ENCODE results near the gene IL17B. TPM values are rescaled to one million over a fixed set of nuclear protein-coding genes. Genes with fewer than 3 reads are reported as not detected.

IL17B gene
- total RNA-seq, 2 experiments from 2014 or later: not detected

DNA sequence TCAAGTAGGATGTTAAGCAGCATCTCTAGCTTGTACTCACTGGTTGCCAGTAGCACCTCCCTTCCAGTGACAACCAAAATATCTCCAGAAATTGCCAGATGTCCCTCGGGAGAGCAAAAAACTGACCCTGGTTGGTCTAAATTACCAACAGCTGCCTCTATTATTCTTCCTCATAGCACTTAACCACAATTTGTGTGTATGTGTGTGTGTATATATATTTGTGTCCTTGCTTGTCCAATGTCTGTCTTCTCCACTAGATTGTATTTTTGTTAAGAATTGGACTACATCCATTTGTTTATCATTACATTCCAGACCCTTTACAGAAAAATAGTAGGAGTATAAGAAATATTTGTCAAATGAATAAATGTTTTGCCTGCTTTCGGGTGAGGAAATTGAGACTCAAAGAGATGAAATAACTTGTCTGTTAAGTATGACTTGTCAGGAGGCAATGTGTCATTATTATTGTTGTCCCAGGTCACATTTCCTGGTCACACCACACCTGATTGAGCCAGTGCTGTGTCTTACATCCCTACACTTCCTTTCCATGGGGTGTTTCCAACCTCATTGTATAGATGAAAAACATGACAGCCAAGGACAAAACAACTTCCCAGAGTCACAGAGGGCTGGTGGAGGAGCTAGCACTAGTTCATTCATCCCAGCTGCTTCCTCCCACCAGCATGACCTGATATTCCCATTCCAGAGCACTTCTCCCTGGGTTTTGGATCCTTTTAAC, 45.2 kb downstream of the IL17B start:
- H2AFZ ChIP-seq (ENCODE audit: low read length): no peak overlapping the region
- no TSS peak for BruUV-seq (replicated peaks)
- H3K4me1 ChIP-seq (ENCODE audit: insufficient read depth, low read length, poor library complexity, severe bottlenecking): no peaks in the 10 kb centered on the region
- no peaks in the 10 kb centered on the region for H4K20me1 ChIP-seq (ENCODE audit: insufficient read depth, low read length)
- no peak overlapping the region for H3K27ac ChIP-seq (ENCODE audit: low read depth, low read length, poor library complexity, severe bottlenecking)
- intact Hi-C loops (cut with micrococcal nuclease; ENCODE audit: unreplicated experiment): no loop called here
- H3K4me3 ChIP-seq (ENCODE audit: low read depth, low read length, poor library complexity, severe bottlenecking): no peak overlapping the region
- no peaks in the 10 kb centered on the region for H3K79me2 ChIP-seq (ENCODE audit: insufficient read depth, low read depth, low read length)
- POLR2A ChIA-PET: interaction anchor here (0.6 to 1.9 kb wide), 3 partner anchors 9 to 226 kb away, joined by 3 to 4 read pairs (median 3); no protein-coding TSS in a partner anchor
- CTCF ChIA-PET (ENCODE audit: unreplicated experiment): interaction anchor here (0.6 kb wide), 1 partner anchor 12 kb away, joined by 3 read pairs; no protein-coding TSS in a partner anchor
- DNase-seq (ENCODE audit: low spot score): no peak
- no peaks in the 10 kb centered on the region for H3K9me3 ChIP-seq (ENCODE audit: low read length)
- no peak overlapping the region for H3K4me2 ChIP-seq (ENCODE audit: low read length)
- no peaks in the 10 kb centered on the region for H3K36me3 ChIP-seq (ENCODE audit: insufficient read depth, low read length)
- H3K9me2 ChIP-seq (ENCODE audit: insufficient read depth, low read length): no peaks in the 10 kb centered on the region
- no peak for TF ChIP-seq EZH2phosphoT487 (IDR thresholded peaks at IDR 0.05; ENCODE audit: borderline replicate concordance, low read depth, low read length)
- TF ChIP-seq, protein P1, sequence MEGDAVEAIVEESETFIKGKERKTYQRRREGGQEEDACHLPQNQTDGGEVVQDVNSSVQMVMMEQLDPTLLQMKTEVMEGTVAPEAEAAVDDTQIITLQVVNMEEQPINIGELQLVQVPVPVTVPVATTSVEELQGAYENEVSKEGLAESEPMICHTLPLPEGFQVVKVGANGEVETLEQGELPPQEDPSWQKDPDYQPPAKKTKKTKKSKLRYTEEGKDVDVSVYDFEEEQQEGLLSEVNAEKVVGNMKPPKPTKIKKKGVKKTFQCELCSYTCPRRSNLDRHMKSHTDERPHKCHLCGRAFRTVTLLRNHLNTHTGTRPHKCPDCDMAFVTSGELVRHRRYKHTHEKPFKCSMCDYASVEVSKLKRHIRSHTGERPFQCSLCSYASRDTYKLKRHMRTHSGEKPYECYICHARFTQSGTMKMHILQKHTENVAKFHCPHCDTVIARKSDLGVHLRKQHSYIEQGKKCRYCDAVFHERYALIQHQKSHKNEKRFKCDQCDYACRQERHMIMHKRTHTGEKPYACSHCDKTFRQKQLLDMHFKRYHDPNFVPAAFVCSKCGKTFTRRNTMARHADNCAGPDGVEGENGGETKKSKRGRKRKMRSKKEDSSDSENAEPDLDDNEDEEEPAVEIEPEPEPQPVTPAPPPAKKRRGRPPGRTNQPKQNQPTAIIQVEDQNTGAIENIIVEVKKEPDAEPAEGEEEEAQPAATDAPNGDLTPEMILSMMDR (conservative IDR thresholded peaks at IDR 0.05; ENCODE audit: low read length): no peak

DNA sequence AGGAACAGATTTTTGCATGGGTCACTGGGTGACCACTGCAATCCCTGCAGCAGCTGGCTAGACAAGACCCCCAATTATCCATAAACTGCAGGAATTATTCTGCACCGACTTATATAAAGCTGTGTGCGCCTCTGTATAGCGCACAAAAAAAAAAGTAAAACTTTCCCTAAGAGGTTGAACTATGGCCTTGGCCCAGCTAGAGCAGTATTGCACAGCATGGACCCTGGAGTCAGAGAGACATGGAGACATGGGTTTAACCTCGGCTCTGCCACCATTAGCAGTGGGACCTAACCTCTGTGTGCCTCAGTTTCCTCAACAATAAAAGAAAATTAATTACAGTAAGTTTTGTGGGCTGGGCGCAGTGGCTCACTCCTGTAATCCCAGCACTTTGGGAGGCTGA, 50.9 kb downstream of the IL17B start:
- no peaks in the 10 kb centered on the region for H3K4me1 ChIP-seq (ENCODE audit: insufficient read depth, low read length, poor library complexity, severe bottlenecking)
- no peak overlapping the region for H3K4me2 ChIP-seq (ENCODE audit: low read length)
- no peaks in the 10 kb centered on the region for H3K9me2 ChIP-seq (ENCODE audit: insufficient read depth, low read length)
- CTCF ChIA-PET (ENCODE audit: unreplicated experiment): interaction anchor here (0.6 kb wide), 1 partner anchor 22 kb away, joined by 3 read pairs; no protein-coding TSS in a partner anchor
- no peaks in the 10 kb centered on the region for H4K20me1 ChIP-seq (ENCODE audit: insufficient read depth, low read length)
- POLR2A ChIA-PET: interaction anchor here (0.6 to 1.0 kb wide), 3 partner anchors 38 to 312 kb away, joined by 3 to 4 read pairs (median 3); no protein-coding TSS in a partner anchor
- no peak for DNase-seq (ENCODE audit: low spot score)
- H3K36me3 ChIP-seq (ENCODE audit: insufficient read depth, low read length): no peaks in the 10 kb centered on the region
- BruUV-seq (replicated peaks): no TSS peak
- no peak overlapping the region for H3K4me3 ChIP-seq (ENCODE audit: low read depth, low read length, poor library complexity, severe bottlenecking)
- TF ChIP-seq EZH2phosphoT487 (IDR thresholded peaks at IDR 0.05; ENCODE audit: borderline replicate concordance, low read depth, low read length): no peak
- TF ChIP-seq, protein P1 (conservative IDR thresholded peaks at IDR 0.05; ENCODE audit: low read length): no peak
- intact Hi-C loops (cut with micrococcal nuclease; ENCODE audit: unreplicated experiment): no loop called here
- no peak overlapping the region for H2AFZ ChIP-seq (ENCODE audit: low read length)
- H3K9me3 ChIP-seq (ENCODE audit: low read length): peaks cover 3% of the 10 kb centered on the region; the same call in 1 of the 2 replicates
- no peak overlapping the region for H3K27ac ChIP-seq (ENCODE audit: low read depth, low read length, poor library complexity, severe bottlenecking)
- H3K79me2 ChIP-seq (ENCODE audit: insufficient read depth, low read depth, low read length): no peaks in the 10 kb centered on the region

DNA sequence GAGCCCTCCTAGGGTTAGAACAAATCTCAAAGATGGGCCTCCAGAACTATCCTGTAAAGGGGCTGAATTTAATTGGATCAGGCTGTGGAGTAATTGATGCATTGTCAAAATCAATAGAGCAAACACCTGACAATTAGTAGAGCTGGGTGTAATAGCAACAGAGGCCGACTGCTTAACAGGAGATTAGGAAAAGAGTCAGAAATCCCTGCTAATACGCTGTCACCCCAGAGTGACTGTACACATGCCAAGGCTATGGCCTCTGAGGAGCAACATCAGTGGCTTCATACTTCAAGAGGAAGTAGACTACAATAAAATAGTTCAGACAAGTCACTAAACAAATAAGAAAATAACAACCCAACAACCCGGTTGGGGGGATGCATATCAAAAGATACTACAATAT, 52.5 kb downstream of the IL17B start:
- intact Hi-C loops (cut with micrococcal nuclease; ENCODE audit: unreplicated experiment): no loop called here
- Histone ChIP-seq H2AFZ (ENCODE audit: low read length) (no peak overlapping the region), H3K9me3 (ENCODE audit: low read length) (peaks cover 3% of the 10 kb centered on the region; the same call in 1 of the 2 replicates), H3K79me2 (ENCODE audit: insufficient read depth, low read depth, low read length) (no peaks in the 10 kb centered on the region), H3K36me3 (ENCODE audit: insufficient read depth, low read length) (no peaks in the 10 kb centered on the region), H3K27ac (ENCODE audit: low read depth, low read length, poor library complexity, severe bottlenecking) (no peak overlapping the region), H4K20me1 (ENCODE audit: insufficient read depth, low read length) (no peaks in the 10 kb centered on the region), H3K4me1 (ENCODE audit: insufficient read depth, low read length, poor library complexity, severe bottlenecking) (no peaks in the 10 kb centered on the region), H3K9me2 (ENCODE audit: insufficient read depth, low read length) (no peaks in the 10 kb centered on the region), H3K4me3 (ENCODE audit: low read depth, low read length, poor library complexity, severe bottlenecking) (no peak overlapping the region), H3K4me2 (ENCODE audit: low read length) (no peak overlapping the region)
- TF ChIP-seq EZH2phosphoT487 (IDR thresholded peaks at IDR 0.05; ENCODE audit: borderline replicate concordance, low read depth, low read length): no peak
- TF ChIP-seq, protein P1 (conservative IDR thresholded peaks at IDR 0.05; ENCODE audit: low read length): no peak
- CTCF ChIA-PET (ENCODE audit: unreplicated experiment): interaction anchor here (1.0 kb wide), 1 partner anchor 8 kb away, joined by 3 read pairs; no protein-coding TSS in a partner anchor
- DNase-seq (ENCODE audit: low spot score): no peak
- BruUV-seq (replicated peaks): no TSS peak
- POLR2A ChIA-PET: interaction anchor here (1.0 to 1.1 kb wide), 2 partner anchors 9 to 19 kb away, joined by 3 to 5 read pairs; partner anchors contain the start of gene GRPEL2

Measured in OCI-LY7 (cell line).